ENCODE results near the gene OR8G5. TPM values are rescaled to one million over a fixed set of nuclear protein-coding genes. Genes with fewer than 3 reads are reported as not detected.

Gene OR8G5
- total RNA-seq, 1 experiment from 2014 or later, result not detected

GRCh38 chr11:124311269-124311668 is 55.1 kb downstream of the OR8G5 start:
- ATAC-seq, result no peak
- no peak for DNase-seq (ENCODE audit: low spot score)
- no peak overlapping the region for H3K4me3 Mint-ChIP-seq
- no peak for TF ChIP-seq MYBL2 (CRISPR knock-in tag; IDR thresholded peaks at IDR 0.05)
- no peak for TF ChIP-seq ZNF317 (CRISPR knock-in tag; IDR thresholded peaks at IDR 0.05; ENCODE audit: borderline replicate concordance, low read depth)
- no peak for TF ChIP-seq IRF2 (CRISPR knock-in tag; IDR thresholded peaks at IDR 0.05; ENCODE audit: borderline replicate concordance, low read depth)
- TF ChIP-seq ETV6 (CRISPR knock-in tag; IDR thresholded peaks at IDR 0.05), result no peak
- no peak for TF ChIP-seq ZNF232 (CRISPR knock-in tag; IDR thresholded peaks at IDR 0.05)
- ChIA-PET POLR2A (interaction anchor here (1.1 kb wide), 1 partner anchor 22 kb away, joined by 3 read pairs; no protein-coding TSS in a partner anchor), CTCF (no interaction called here)
- H3K4me1 Mint-ChIP-seq, result no peaks in the 10 kb centered on the region
- no peaks in the 10 kb centered on the region for H3K36me3 Mint-ChIP-seq
- H3K27ac Mint-ChIP-seq, result no peak overlapping the region
- no peaks in the 10 kb centered on the region for H3K27me3 Mint-ChIP-seq (ENCODE audit: low read depth)
- no peaks in the 10 kb centered on the region for H3K9me3 Mint-ChIP-seq

- ATAC-seq (no peak), DNase-seq (ENCODE audit: low spot score) (no peak)
- Mint-ChIP-seq H3K27ac (no peak overlapping the region), H3K9me3 (no peaks in the 10 kb centered on the region), H3K27me3 (ENCODE audit: low read depth) (no peaks in the 10 kb centered on the region), H3K36me3 (no peaks in the 10 kb centered on the region), H3K4me1 (no peaks in the 10 kb centered on the region), H3K4me3 (no peak overlapping the region)
- TF ChIP-seq ZNF232 (CRISPR knock-in tag; IDR thresholded peaks at IDR 0.05), result no peak
- TF ChIP-seq ZSCAN18 (CRISPR knock-in tag; IDR thresholded peaks at IDR 0.05), result no peak
- no peak for TF ChIP-seq ARID4B (CRISPR knock-in tag; IDR thresholded peaks at IDR 0.05; ENCODE audit: borderline replicate concordance)
- no peak for TF ChIP-seq ZNF263 (CRISPR knock-in tag; IDR thresholded peaks at IDR 0.05; ENCODE audit: low read depth)
- TF ChIP-seq ATF6 (CRISPR knock-in tag; IDR thresholded peaks at IDR 0.05), result no peak
- TF ChIP-seq ESRRA (CRISPR knock-in tag; IDR thresholded peaks at IDR 0.05; ENCODE audit: borderline replicate concordance), result no peak
- TF ChIP-seq CBFB (CRISPR knock-in tag; IDR thresholded peaks at IDR 0.05; ENCODE audit: low read depth), result no peak
- TF ChIP-seq SOX15 (CRISPR knock-in tag; IDR thresholded peaks at IDR 0.05), result no peak
- TF ChIP-seq ATF3 (CRISPR knock-in tag; conservative IDR thresholded peaks at IDR 0.05), result no peak
- CTCF ChIA-PET, result no interaction called here
- POLR2A ChIA-PET, result interaction anchor here (1.1 kb wide), 1 partner anchor 21 kb away, joined by 3 read pairs; no protein-coding TSS in a partner anchor
Observed at GRCh38 chr11:124311670-124312069, 55.5 kb downstream of the OR8G5 start.

- ChIA-PET CTCF (no interaction called here), POLR2A (no interaction called here)
- Mint-ChIP-seq H3K9me3 (no peaks in the 10 kb centered on the region), H3K27me3 (ENCODE audit: low read depth) (no peaks in the 10 kb centered on the region), H3K36me3 (no peaks in the 10 kb centered on the region), H3K4me3 (no peak overlapping the region), H3K27ac (no peak overlapping the region), H3K4me1 (no peaks in the 10 kb centered on the region)
- ATAC-seq (no peak), DNase-seq (ENCODE audit: low spot score) (no peak)
- no peak for TF ChIP-seq ATF2 (CRISPR knock-in tag; IDR thresholded peaks at IDR 0.05; ENCODE audit: borderline replicate concordance, low read depth)
- no peak for TF ChIP-seq FOXK1 (CRISPR knock-in tag; IDR thresholded peaks at IDR 0.05)
- TF ChIP-seq AR (CRISPR knock-in tag; IDR thresholded peaks at IDR 0.05), result no peak
- TF ChIP-seq ZNF512 (CRISPR knock-in tag; IDR thresholded peaks at IDR 0.05; ENCODE audit: borderline replicate concordance), result peak; percentile 74; the same call in 1 of the 2 replicates
Observed at GRCh38 chr11:124313131-124313530, 57.0 kb downstream of the OR8G5 start.

All from WTC11 (cell line).